Vagina (tissue), 2 donors: Measurements from ENCODE around the gene TARS1. TPM values are rescaled to one million over a fixed set of nuclear protein-coding genes. Genes with fewer than 3 reads are reported as not detected.

Experiments used
- DNase-seq, 2 donors: peaks; one replicate each; pipeline ENCODE4 v3.0.0-alpha.2; 2017; ENCODE audit errors: extremely low spot score in 2 of 2
- H3K27ac ChIP-seq: fragments of 200-600 bp; sonication (generic); one replicate; pipeline ENCODE4 v1.5.1; 2019
- H3K27me3 ChIP-seq: fragments of 200-600 bp; sonication (generic); one replicate; pipeline ENCODE4 v1.5.1; 2019
- H3K36me3 ChIP-seq, 2 donors: fragments of 200-600 bp; sonication (generic); one replicate each; pipeline ENCODE4 v1.5.1; 2017 to 2019
- H3K4me1 ChIP-seq: fragments of 200-600 bp; sonication (generic); one replicate; pipeline ENCODE4 v1.5.1; 2019
- H3K4me3 ChIP-seq, 2 donors: fragments of 200-600 bp; sonication (generic); 1 replicate in 1 of 2; 2 replicates in 1 of 2; pipeline ENCODE4 v1.5.1; 2016 to 2019
- H3K9me3 ChIP-seq: fragments of 200-600 bp; sonication (generic); one replicate; pipeline ENCODE4 v1.5.1; 2019
- POLR2A ChIP-seq, 2 donors: fragments of 450-650 bp; IDR thresholded peaks; one replicate each; pipeline ENCODE4 v1.6.1; 2017; ENCODE audit warnings: antibody characterized with exemption in 2 of 2, mild to moderate bottlenecking in 2 of 2, moderate library complexity in 2 of 2
- POLR2AphosphoS5 ChIP-seq, 2 donors: sonication (generic); formaldehyde crosslinking; IDR thresholded peaks; one replicate each; pipeline ENCODE4 v1.9.0; 2017; ENCODE audit warnings: antibody characterized with exemption in 2 of 2, mild to moderate bottlenecking in 2 of 2, low read depth in 1 of 2; ENCODE audit not compliant: insufficient read depth in 1 of 2
- intact Hi-C: fragments of 100-400 bp; cut with DNase I; formaldehyde crosslinking; loops from one replicate; pipeline ENCODE4 v1.15.1; 2023
- total RNA-seq: library from RNA; depleted of rRNA; stranded (reverse); fragments of >200 nt; gene quantifications from one replicate; pipeline ENCODE4 v1.2.3, GENCODE V29; 2016
- TF ChIP-seq, protein P1 (sequence below), 3 experiments: fragments of 450-650 bp in 2 of 3; fragments of 200-600 bp in 1 of 3; sonication (generic) in 1 of 3; IDR thresholded peaks; one replicate each; pipeline ENCODE4 v1.5.1; 2017 to 2019; ENCODE audit warnings: antibody characterized with exemption in 3 of 3, mild to moderate bottlenecking in 2 of 3, moderate library complexity in 2 of 3

The TARS1 gene
- total RNA-seq, 1 donor from 2014 or later = 44.4 TPM

DNA sequence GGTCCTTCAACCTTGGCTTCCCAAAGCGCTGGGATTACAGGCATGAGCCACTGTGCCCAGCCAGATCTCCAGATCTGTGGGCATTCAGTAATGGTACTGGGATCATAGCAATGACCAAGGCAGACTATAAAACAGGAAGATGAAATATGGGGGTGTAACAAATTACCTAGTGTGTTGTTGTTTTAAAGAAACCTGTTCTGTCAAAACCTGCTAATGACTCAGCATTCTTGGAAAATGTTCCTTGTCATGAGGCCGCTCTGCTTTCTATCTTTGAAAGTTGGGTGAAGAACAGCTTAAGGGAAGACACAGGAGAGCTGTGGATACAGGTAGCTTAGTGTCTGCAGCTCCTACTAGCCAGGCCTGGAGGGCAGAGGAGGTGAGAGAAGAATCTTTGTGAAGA lies 19.4 kb downstream of the TARS1 start:
- intact Hi-C loops = no loop called here
- DNase-seq = no peak
- no peaks in the 10 kb centered on the region for H3K4me1 ChIP-seq
- no peak overlapping the region for H3K4me3 ChIP-seq
- TF ChIP-seq, protein P1, sequence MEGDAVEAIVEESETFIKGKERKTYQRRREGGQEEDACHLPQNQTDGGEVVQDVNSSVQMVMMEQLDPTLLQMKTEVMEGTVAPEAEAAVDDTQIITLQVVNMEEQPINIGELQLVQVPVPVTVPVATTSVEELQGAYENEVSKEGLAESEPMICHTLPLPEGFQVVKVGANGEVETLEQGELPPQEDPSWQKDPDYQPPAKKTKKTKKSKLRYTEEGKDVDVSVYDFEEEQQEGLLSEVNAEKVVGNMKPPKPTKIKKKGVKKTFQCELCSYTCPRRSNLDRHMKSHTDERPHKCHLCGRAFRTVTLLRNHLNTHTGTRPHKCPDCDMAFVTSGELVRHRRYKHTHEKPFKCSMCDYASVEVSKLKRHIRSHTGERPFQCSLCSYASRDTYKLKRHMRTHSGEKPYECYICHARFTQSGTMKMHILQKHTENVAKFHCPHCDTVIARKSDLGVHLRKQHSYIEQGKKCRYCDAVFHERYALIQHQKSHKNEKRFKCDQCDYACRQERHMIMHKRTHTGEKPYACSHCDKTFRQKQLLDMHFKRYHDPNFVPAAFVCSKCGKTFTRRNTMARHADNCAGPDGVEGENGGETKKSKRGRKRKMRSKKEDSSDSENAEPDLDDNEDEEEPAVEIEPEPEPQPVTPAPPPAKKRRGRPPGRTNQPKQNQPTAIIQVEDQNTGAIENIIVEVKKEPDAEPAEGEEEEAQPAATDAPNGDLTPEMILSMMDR (IDR thresholded peaks at IDR 0.05) = no peak
- TF ChIP-seq POLR2A (IDR thresholded peaks at IDR 0.05) = no peak
- no peak for TF ChIP-seq POLR2AphosphoS5 (IDR thresholded peaks at IDR 0.05; ENCODE audit: insufficient read depth in 1 of 2, low read depth in 1 of 2)
- no peaks in the 10 kb centered on the region for H3K27me3 ChIP-seq
- H3K27ac ChIP-seq = no peak overlapping the region
- H3K36me3 ChIP-seq = peaks cover 7 to 96% of the 10 kb centered on the region in 2 donors
- H3K9me3 ChIP-seq = no peaks in the 10 kb centered on the region

DNA sequence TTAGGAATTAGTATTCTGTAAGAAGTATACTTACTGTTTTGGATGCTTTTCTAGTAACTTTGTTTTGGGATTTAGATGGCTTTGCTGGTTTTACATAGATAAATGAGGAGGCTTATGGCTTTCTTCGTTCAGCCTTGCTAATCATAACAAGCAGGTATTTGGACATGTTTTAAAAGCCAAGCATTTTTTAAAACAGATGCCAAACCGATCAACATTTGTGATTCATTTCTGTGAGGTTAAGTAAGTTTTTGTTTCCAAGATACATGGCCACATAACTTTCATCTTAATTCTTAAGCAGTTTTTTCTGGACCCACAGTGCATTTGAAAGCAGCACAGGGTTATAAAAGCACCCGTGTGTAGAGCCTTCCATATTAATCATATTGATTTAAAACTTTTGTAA lies 21.7 kb downstream of the TARS1 start:
- Histone ChIP-seq H3K4me1 (no peaks in the 10 kb centered on the region), H3K9me3 (no peaks in the 10 kb centered on the region), H3K27me3 (no peaks in the 10 kb centered on the region), H3K27ac (no peak overlapping the region), H3K4me3 (no peak overlapping the region), H3K36me3 (peaks cover 3 to 90% of the 10 kb centered on the region in 2 donors)
- TF ChIP-seq, protein P1 (IDR thresholded peaks at IDR 0.05) = no peak
- TF ChIP-seq POLR2AphosphoS5 (IDR thresholded peaks at IDR 0.05; ENCODE audit: insufficient read depth in 1 of 2, low read depth in 1 of 2) = no peak
- no peak for TF ChIP-seq POLR2A (IDR thresholded peaks at IDR 0.05)
- intact Hi-C loops = no loop called here
- DNase-seq = no peak

DNA sequence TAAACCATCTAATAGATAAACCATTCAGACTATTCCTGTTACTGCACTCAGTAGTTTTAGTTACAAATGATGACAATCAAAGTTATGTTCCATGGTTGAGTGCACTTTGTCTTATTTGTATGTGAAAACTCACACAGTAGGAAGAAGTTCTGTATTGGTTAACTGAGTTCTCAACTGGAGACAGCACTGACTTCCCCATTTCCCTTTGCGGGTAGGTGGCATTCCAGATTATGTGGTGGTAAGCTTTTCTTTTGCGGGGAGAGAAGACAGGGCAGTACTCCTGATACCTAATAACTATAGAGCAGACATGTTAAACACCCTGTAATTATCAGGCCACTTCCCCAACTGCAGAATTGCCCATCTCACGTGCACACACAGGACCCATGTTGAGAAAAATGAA lies 24.4 kb downstream of the TARS1 start:
- Histone ChIP-seq H3K4me1 (no peaks in the 10 kb centered on the region), H3K9me3 (no peaks in the 10 kb centered on the region), H3K27ac (no peak overlapping the region), H3K36me3 (peaks cover 3 to 85% of the 10 kb centered on the region in 2 donors), H3K4me3 (no peak overlapping the region), H3K27me3 (no peaks in the 10 kb centered on the region)
- DNase-seq = no peak
- intact Hi-C loops = no loop called here
- no peak for TF ChIP-seq POLR2A (IDR thresholded peaks at IDR 0.05)
- TF ChIP-seq POLR2AphosphoS5 (IDR thresholded peaks at IDR 0.05; ENCODE audit: insufficient read depth in 1 of 2, low read depth in 1 of 2) = no peak

DNA sequence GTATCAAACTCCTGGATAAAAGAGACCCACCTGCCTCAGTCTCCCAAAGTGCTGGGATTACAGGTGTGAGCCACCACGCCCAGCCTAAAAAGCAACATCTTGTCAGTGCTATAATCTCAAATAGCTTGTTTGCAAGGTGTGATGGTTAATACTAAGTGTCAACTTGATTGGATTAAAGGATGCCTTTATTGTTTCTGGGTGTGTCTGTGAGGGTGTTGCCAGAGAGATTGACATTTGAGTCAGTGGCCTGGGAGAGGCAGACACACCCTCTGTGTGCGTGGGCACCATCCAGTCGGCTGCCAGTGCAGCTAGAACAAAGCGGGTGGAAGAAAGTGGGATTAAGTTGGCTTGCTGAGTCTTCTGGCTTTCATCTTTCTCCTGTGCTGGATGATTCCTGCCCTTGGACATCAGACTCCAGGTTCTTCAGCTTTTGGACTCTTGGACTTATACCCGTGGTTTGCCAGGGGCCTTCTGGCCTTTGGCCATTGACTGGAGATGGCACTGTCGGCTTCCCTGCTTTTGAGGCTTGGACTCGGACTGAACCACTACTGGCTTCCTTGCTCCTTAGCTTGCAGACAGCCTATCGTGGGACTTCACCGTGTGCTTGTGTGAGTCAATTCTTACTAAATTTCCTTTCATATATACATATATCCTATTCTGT lies 28.1 kb downstream of the TARS1 start:
- H3K4me3 ChIP-seq = no peak overlapping the region

DNA sequence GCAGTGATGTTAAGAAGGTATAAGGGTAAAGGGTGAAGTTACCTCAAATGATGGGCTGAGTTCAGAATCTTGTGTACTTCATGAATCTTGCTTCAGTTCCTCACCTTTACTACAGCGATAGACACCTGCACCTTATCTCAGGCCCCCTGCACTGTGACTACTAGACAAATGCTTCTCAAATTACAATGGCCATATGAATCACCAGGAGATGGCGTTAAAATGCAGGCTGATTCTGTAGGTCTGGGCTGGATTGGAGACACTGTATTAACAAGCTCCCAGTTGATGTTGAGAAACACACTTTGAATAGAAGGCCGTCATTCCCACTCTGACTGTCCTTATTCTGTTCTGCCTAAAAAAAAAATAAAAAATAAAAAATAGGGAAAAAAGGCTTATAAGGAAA lies 29.8 kb downstream of the TARS1 start:
- peaks cover 0 to 39% of the 10 kb centered on the region in 2 donors for H3K36me3 ChIP-seq
- no peaks in the 10 kb centered on the region for H3K9me3 ChIP-seq

More for the DNA sequence above, 28.1 kb downstream of the TARS1 start:
- Histone ChIP-seq H3K27me3 (no peaks in the 10 kb centered on the region), H3K9me3 (no peaks in the 10 kb centered on the region), H3K27ac (no peak overlapping the region), H3K36me3 (peaks cover 0 to 47% of the 10 kb centered on the region in 2 donors), H3K4me1 (no peaks in the 10 kb centered on the region)
- TF ChIP-seq POLR2A (IDR thresholded peaks at IDR 0.05) (no peak), POLR2AphosphoS5 (IDR thresholded peaks at IDR 0.05; ENCODE audit: insufficient read depth in 1 of 2, low read depth in 1 of 2) (no peak)
- TF ChIP-seq, protein P1 (IDR thresholded peaks at IDR 0.05) = no peak
- intact Hi-C loops = no loop called here
- DNase-seq = no peak

More for the DNA sequence above, 29.8 kb downstream of the TARS1 start:
- no peak for DNase-seq
- no peak overlapping the region for H3K4me3 ChIP-seq
- no peaks in the 10 kb centered on the region for H3K27me3 ChIP-seq
- TF ChIP-seq, protein P1 (IDR thresholded peaks at IDR 0.05) = no peak
- no peak for TF ChIP-seq POLR2AphosphoS5 (IDR thresholded peaks at IDR 0.05; ENCODE audit: insufficient read depth in 1 of 2, low read depth in 1 of 2)
- no peak for TF ChIP-seq POLR2A (IDR thresholded peaks at IDR 0.05)
- no peaks in the 10 kb centered on the region for H3K4me1 ChIP-seq
- no peak overlapping the region for H3K27ac ChIP-seq
- intact Hi-C loops = no loop called here
